22Rv1 (cell line): Measurements from ENCODE around the gene RBM11.

Experiments used
- CTCF ChIP-seq: fragments of 450-650 bp; IDR thresholded peaks from 2 replicates; pipeline ENCODE4 v1.5.1; 2017; ENCODE audit warnings: mild to moderate bottlenecking
- ZFX ChIP-seq: fragments of 450-650 bp; IDR thresholded peaks from 2 replicates; pipeline ENCODE4 v1.6.1; 2017; ENCODE audit warnings: antibody characterized with exemption, borderline replicate concordance

GRCh38 chr21:14275702-14276205 is 59.8 kb downstream of the RBM11 start:
- TF ChIP-seq CTCF = no peak
- no peak for TF ChIP-seq ZFX
